DMS53 treated with DMSO at 0.1 percent for 48 hours (cell line): Measurements from ENCODE around the gene TBC1D10B.
A peak's percentile ranks its signal among the peaks of the same experiment; 100 is the strongest.
"Not testable (repeated sequence)": the region's sequence is repeated elsewhere in the genome, so short reads cannot be mapped to it uniquely, and the experiment has no call there.

Experiments
- DNase-seq: peaks from one replicate; lab custom pipeline; 2025; ENCODE audit not compliant: unreplicated experiment; lab: John Stamatoyannopoulos, UW

TBC1D10B gene

GRCh38 chr16:30356401-30357084, 13.8 kb downstream of the TBC1D10B start:
- no peak for DNase-seq

GRCh38 chr16:30355954-30356308, 14.4 kb downstream of the TBC1D10B start:
- DNase-seq: no peak

GRCh38 chr16:30355144-30355953, 14.9 kb downstream of the TBC1D10B start, which contains the start of gene CD2BP2:
TSS of gene CD2BP2 (minus strand) at chr16:30355308. CDS start at chr16:30354681, 627 bp downstream.
- peak; percentile 99 for DNase-seq

- DNase-seq: no peak
Observed at GRCh38 chr16:30354423-30355143, 15.7 kb downstream of the TBC1D10B start.

- DNase-seq: no peak
Observed at GRCh38 chr16:30353438-30354129, 16.7 kb downstream of the TBC1D10B start.

- DNase-seq: no peak
Observed at GRCh38 chr16:30352488-30353401, 17.5 kb downstream of the TBC1D10B start.

- no peak for DNase-seq
Observed at GRCh38 chr16:30351586-30352419, 18.5 kb downstream of the TBC1D10B start.

- no peak for DNase-seq
Observed at GRCh38 chr16:30351001-30351441, 19.3 kb downstream of the TBC1D10B start.

GRCh38 chr16:30350134-30350871, 20.0 kb downstream of the TBC1D10B start:
- DNase-seq: no peak

GRCh38 chr16:30349675-30350074, 20.6 kb downstream of the TBC1D10B start:
- DNase-seq: no peak

- no peak for DNase-seq
Observed at GRCh38 chr16:30348929-30349328, 21.4 kb downstream of the TBC1D10B start.

- no peak for DNase-seq
Observed at GRCh38 chr16:30348113-30348512, 22.2 kb downstream of the TBC1D10B start.

GRCh38 chr16:30346286-30346685, 24.0 kb downstream of the TBC1D10B start:
- DNase-seq: no peak

- DNase-seq: not testable (repeated sequence)
Observed at GRCh38 chr16:30343491-30343820, 26.8 kb downstream of the TBC1D10B start.

GRCh38 chr16:30342751-30343490, 27.4 kb downstream of the TBC1D10B start:
- DNase-seq: no peak

GRCh38 chr16:30341971-30342370, 28.3 kb downstream of the TBC1D10B start:
- not testable (repeated sequence) for DNase-seq

- no peak for DNase-seq
Observed at GRCh38 chr16:30340621-30341020, 29.7 kb downstream of the TBC1D10B start.

GRCh38 chr16:30338715-30339114, 31.6 kb downstream of the TBC1D10B start:
- not testable (repeated sequence) for DNase-seq
